ENCODE data around the gene VSIG10L2. TPM values are rescaled to one million over a fixed set of nuclear protein-coding genes. Genes with fewer than 3 reads are reported as not detected.

Gene VSIG10L2
- total RNA-seq, 4 donors from 2014 or later: not detected

DNA sequence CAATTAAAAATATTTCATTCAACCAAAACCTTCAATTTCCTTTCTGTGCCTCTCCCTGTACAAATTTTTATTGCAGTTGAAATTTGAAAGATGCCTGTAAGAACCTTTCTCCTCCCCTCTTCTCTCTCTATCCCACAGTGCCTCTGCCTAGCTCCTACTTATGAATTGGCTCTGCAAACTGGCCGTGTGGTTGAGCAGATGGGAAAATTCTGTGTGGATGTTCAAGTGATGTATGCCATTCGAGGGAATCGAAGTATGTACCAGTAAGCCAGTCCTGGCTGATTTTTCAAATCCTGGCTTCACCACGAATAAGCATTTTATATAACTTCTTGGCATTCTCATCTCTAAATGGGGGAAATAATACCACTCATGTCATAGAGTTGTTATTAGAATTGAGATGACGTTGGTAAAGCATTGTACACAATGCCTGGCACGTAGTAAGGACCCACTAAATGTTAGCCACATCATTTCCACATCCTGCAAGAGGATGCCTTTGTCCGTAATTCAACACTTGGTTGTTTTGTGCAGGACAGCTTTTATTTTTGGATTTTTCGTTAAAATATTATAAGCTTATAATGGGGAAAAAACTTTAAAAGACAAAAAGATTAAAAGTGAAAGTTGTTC, 35.5 kb upstream of the VSIG10L2 start:
- TF ChIP-seq CTCF (IDR thresholded peaks at IDR 0.05; ENCODE audit: low read depth): no peak

- no peak for TF ChIP-seq CTCF (IDR thresholded peaks at IDR 0.05; ENCODE audit: low read depth)
Observed at GRCh38 chr11:125916683-125917347, 29.0 kb upstream of the VSIG10L2 start.

DNA sequence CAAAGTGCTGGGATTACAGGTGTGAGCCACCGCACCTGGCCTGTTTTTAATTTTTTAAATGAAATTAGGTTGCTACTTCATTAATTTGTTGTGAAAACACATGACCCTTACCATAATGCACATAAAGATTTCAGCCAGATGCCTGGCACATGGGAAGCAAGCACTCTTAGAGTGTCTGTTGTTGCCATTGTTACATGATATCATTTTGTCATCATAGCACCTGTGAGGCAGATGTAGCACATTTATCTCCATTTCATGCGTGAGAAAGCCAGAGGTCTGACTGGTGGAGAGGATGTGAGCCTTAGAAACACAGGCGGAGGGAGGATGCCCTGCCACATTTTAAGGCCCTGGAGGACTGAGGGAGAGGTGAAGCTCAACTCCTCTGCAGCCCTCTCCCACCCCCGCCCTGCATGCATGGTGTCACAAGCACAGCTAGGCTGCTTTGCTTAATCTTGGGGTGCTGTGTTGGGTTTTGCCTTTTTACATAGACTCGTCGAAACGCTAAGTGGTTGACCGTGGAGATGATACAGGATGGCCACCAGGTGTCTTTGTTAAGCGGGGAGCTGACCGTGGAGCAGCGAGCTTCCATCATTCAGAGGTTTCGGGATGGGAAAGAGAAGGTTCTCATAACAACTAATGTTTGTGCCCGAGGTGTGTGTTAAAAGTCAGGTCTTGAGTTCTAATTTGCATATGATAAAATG, 27.6 kb upstream of the VSIG10L2 start:
- TF ChIP-seq CTCF (IDR thresholded peaks at IDR 0.05; ENCODE audit: low read depth): no peak

DNA sequence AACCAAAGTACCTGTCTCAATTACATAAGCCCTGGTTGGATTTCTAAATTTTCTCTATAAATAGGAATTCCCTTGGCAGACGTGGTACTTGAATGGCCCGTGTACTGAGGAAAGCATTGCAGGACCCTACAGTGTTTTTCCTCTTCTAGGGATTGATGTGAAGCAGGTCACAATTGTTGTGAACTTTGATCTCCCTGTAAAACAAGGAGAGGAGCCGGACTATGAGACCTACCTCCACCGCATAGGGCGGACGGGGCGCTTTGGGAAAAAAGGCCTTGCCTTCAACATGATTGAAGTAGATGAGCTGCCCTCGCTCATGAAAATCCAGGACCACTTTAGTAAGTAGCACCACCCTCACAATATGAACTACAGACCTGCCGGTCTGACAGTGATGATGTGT, 24.8 kb upstream of the VSIG10L2 start:
- no peak for TF ChIP-seq CTCF (IDR thresholded peaks at IDR 0.05; ENCODE audit: low read depth)

GRCh38 chr11:125922156-125922555, 23.7 kb upstream of the VSIG10L2 start:
- no peak for TF ChIP-seq CTCF (IDR thresholded peaks at IDR 0.05; ENCODE audit: low read depth)

DNA sequence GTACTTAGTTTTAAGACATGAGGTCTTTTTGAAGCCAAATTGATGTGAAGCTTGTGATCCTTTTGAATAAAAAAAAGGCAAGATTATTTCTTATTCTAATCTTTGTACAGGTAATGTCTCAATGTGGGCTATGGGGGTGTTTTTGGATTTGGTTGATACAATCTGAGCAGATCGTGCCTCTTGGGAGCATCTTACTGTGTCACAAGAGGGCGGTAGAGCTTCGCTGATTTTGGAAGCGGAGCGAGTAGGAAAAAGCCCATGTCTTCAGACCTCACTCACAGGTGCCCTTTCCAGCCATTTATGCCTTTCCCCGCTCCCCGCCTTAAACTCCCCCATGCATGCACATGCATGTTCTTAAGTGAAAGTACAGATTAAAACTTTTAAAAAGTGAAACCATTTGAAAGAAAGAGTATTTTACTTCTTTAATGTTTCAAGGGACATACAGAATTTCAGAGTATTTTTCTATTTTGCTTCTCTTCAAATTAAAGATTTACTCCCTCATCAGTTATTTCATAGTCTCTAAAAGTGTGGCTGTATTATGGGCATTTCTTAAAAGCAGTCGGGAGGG, 22.7 kb upstream of the VSIG10L2 start:
- no peak for TF ChIP-seq CTCF (IDR thresholded peaks at IDR 0.05; ENCODE audit: low read depth)

DNA sequence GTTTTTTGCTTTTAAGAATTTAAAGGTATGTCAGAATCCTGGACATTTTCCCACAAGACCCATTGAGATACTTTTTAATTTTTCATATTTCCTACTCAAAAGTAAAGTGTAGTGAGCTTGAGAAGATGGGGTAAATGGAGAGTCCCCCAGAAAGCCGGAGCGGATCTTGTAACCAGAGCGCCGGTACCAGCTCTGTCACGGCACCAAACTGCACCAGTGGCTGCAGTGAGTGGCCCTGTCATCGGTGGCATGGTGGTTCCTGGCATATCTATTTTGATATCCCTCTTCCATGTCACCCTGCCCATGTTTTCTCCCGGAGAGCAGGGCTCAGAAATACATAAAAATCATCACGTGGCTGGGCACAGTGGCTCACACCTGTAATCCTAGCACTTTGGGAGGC, 22.2 kb upstream of the VSIG10L2 start:
- no peak for TF ChIP-seq CTCF (IDR thresholded peaks at IDR 0.05; ENCODE audit: low read depth)
